Endothelial cell of umbilical vein (primary cell): ENCODE data around the gene NDUFS5.

Experiments
- CTCF ChIP-seq, 2 donors: IDR thresholded peaks; 1 replicate in 1 of 2; 2 replicates in 1 of 2; pipeline ENCODE4 v1.5.1; 2011; ENCODE audit warnings: low read length in 2 of 2, mild to moderate bottlenecking in 2 of 2, moderate library complexity in 2 of 2, control low read depth in 1 of 2, inconsistent platforms in 1 of 2, low read depth in 1 of 2; ENCODE audit not compliant: insufficient read depth in 1 of 2; ENCODE audit errors: extremely low read depth in 1 of 2
- EZH2 ChIP-seq: IDR thresholded peaks from 2 replicates; pipeline ENCODE4 v1.6.1; 2012; ENCODE audit warnings: borderline replicate concordance, low read depth, mild to moderate bottlenecking, moderate library complexity, low read length, inconsistent platforms; ENCODE audit not compliant: severe bottlenecking
- FOS ChIP-seq: IDR thresholded peaks from 2 replicates; pipeline ENCODE4 v1.6.1; 2011; ENCODE audit warnings: mild to moderate bottlenecking, low read length, moderate library complexity, borderline replicate concordance; ENCODE audit not compliant: insufficient read depth
- GATA2 ChIP-seq: IDR thresholded peaks from 2 replicates; pipeline ENCODE4 v1.7.0; 2011; ENCODE audit warnings: low read depth, mild to moderate bottlenecking, moderate library complexity, mixed read lengths, low read length; ENCODE audit not compliant: insufficient read length, insufficient read depth
- JUN ChIP-seq: IDR thresholded peaks from 2 replicates; pipeline ENCODE4 v1.6.1; 2011; ENCODE audit warnings: borderline replicate concordance, low read depth; ENCODE audit not compliant: insufficient read length, insufficient read depth
- MAX ChIP-seq: IDR thresholded peaks from 2 replicates; pipeline ENCODE4 v1.6.1; 2011; ENCODE audit not compliant: insufficient read depth, insufficient read length
- MYC ChIP-seq: IDR thresholded peaks from one replicate; pipeline ENCODE4 v1.6.1; 2011; ENCODE audit warnings: mild to moderate bottlenecking, low read depth, low read length
- POLR2A ChIP-seq: IDR thresholded peaks from 2 replicates; pipeline ENCODE4 v1.6.1; 2012; ENCODE audit warnings: low read depth, mild to moderate bottlenecking, control low read depth, low read length
- POLR2AphosphoS5 ChIP-seq: IDR thresholded peaks from 2 replicates; pipeline ENCODE4 v1.6.1; 2012; ENCODE audit warnings: low read depth, mild to moderate bottlenecking, control low read depth, low read length, moderate library complexity; ENCODE audit not compliant: insufficient read depth

DNA sequence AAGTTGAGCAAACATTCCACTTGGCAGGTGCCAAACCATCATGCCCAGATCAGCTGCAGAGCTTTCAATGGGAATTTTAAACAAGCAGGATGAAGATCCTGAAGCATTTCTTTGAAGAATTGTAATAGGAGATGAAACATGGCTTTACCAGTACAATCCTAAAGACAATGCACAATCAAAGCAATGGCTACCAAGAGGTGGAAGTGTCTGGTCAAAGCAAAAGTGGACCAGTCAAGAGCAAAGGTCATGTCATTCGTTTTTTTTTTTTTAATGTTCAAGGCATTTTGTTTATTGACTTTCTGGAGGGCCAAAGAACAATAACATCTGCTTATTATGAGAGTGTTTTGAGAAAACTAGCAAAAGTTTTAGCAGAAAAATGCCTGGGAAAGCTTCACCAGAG lies 3.0 kb upstream of the NDUFS5 start:
- TF ChIP-seq CTCF (IDR thresholded peaks at IDR 0.05; ENCODE audit: extremely low read depth in 1 of 2, insufficient read depth in 1 of 2, low read depth in 1 of 2, low read length in 2 of 2): no peak
- TF ChIP-seq POLR2AphosphoS5: no peak
- no peak for TF ChIP-seq MAX
- TF ChIP-seq JUN: no peak
- TF ChIP-seq EZH2: no peak
- TF ChIP-seq MYC: no peak
- no peak for TF ChIP-seq POLR2A
- no peak for TF ChIP-seq FOS
- no peak for TF ChIP-seq GATA2
